H1 (cell line): Measurements from ENCODE around the gene WBP1. TPM values are rescaled to one million over a fixed set of nuclear protein-coding genes. Genes with fewer than 3 reads are reported as not detected.

Experiments
- CTCF ChIA-PET: fragments of 300-600 bp; sonication (Branson Sonifier 250); formaldehyde crosslinking; loops from one replicate; lab custom pipeline; 2021; ENCODE audit not compliant: partially characterized antibody; lab: Charles Lee
- POLR2A ChIA-PET: fragments of 300-600 bp; sonication (Branson Sonifier 250); formaldehyde crosslinking; loops from one replicate; lab custom pipeline; 2021; ENCODE audit warnings: inconsistent platforms; ENCODE audit not compliant: partially characterized antibody; lab: Charles Lee
- DNase-seq, 2 experiments: peaks; one replicate each; pipeline versions ENCODE4 v3.0.0 to v3.0.0-alpha.2; 2010 to 2022; ENCODE audit warnings: low spot score in 2 of 2, low read depth in 1 of 2, mixed read lengths in 1 of 2
- FAIRE-seq: peaks from 2 replicates; lab custom pipeline; 2011; peaks lifted over from hg19 to GRCh38; lab: Jason Lieb, UNC
- H2AFZ ChIP-seq: 2 replicates; pipeline ENCODE4 v1.8.1; 2012; ENCODE audit warnings: low read length, inconsistent platforms
- H2AK5ac ChIP-seq: 2 replicates; pipeline ENCODE4 v1.6.1; 2013; ENCODE audit warnings: low read depth, low read length
- H2BK120ac ChIP-seq: replicated peaks from 2 replicates; pipeline ENCODE3; 2013; ENCODE audit warnings: low read depth, low read length, inconsistent platforms
- H2BK12ac ChIP-seq: 2 replicates; pipeline ENCODE4 v1.6.1; 2013; ENCODE audit warnings: low read depth, low read length
- H2BK15ac ChIP-seq: 2 replicates; pipeline ENCODE4 v1.6.1; 2013; ENCODE audit warnings: low read length
- H2BK20ac ChIP-seq: 2 replicates; pipeline ENCODE4 v1.6.1; 2013; ENCODE audit warnings: low read length
- H2BK5ac ChIP-seq: 2 replicates; pipeline ENCODE4 v1.6.1; 2013; ENCODE audit warnings: low read depth, low read length
- H3K14ac ChIP-seq: 2 replicates; pipeline ENCODE4 v1.6.1; 2013; ENCODE audit warnings: inconsistent platforms; ENCODE audit not compliant: insufficient read length
- H3K18ac ChIP-seq: 2 replicates; pipeline ENCODE4 v1.6.1; 2013; ENCODE audit warnings: low read length; ENCODE audit errors: extremely low read depth
- H3K23ac ChIP-seq: 2 replicates; pipeline ENCODE4 v1.6.1; 2013; ENCODE audit warnings: inconsistent platforms; ENCODE audit not compliant: insufficient read length
- H3K23me2 ChIP-seq: 2 replicates; pipeline ENCODE4 v1.6.1; 2013; ENCODE audit warnings: low read depth, low read length
- H3K27ac ChIP-seq: 2 replicates; pipeline ENCODE4 v1.6.1; 2011; ENCODE audit warnings: low read depth, low read length, inconsistent platforms
- H3K27me3 ChIP-seq, 4 experiments: replicated peaks in 1 of 4; 1 replicate in 1 of 4; 2 replicates in 3 of 4; pipeline versions ENCODE4 v1.6.1 to v1.8.1; 2011 to 2013; ENCODE audit warnings: low read length in 3 of 4, mild to moderate bottlenecking in 3 of 4, inconsistent platforms in 2 of 4, mixed read lengths in 2 of 4, moderate library complexity in 1 of 4; ENCODE audit not compliant: control insufficient read depth in 3 of 4, insufficient read depth in 3 of 4; ENCODE audit errors: extremely low read depth in 1 of 4
- H3K36me3 ChIP-seq, 4 experiments: 2 replicates each; pipeline versions ENCODE4 v1.6.1 to v1.8.1; 2011 to 2013; ENCODE audit warnings: mild to moderate bottlenecking in 4 of 4, low read length in 3 of 4, moderate library complexity in 2 of 4, control low read depth in 1 of 4, inconsistent platforms in 1 of 4; ENCODE audit not compliant: insufficient read depth in 4 of 4, control insufficient read depth in 2 of 4
- H3K4ac ChIP-seq: replicated peaks from 2 replicates; pipeline ENCODE3; 2013; ENCODE audit warnings: low read length, low read depth, mixed read lengths, inconsistent platforms; ENCODE audit not compliant: insufficient read length
- H3K4me1 ChIP-seq, 4 experiments: replicated peaks in 1 of 4; 1 replicate in 1 of 4; 2 replicates in 3 of 4; pipeline versions ENCODE4 v1.6.1 to v1.8.1; 2011 to 2013; ENCODE audit warnings: low read length in 3 of 4, inconsistent platforms in 2 of 4, mixed read lengths in 1 of 4; ENCODE audit not compliant: insufficient read depth in 4 of 4, control insufficient read depth in 3 of 4
- H3K4me2 ChIP-seq, 2 experiments: 2 replicates each; pipeline versions ENCODE4 v1.6.1 to v1.8.1; 2011 to 2013; ENCODE audit warnings: low read depth in 2 of 2, low read length in 2 of 2, control low read depth in 1 of 2, inconsistent platforms in 1 of 2, mild to moderate bottlenecking in 1 of 2; ENCODE audit not compliant: insufficient read depth in 1 of 2
- H3K4me3 ChIP-seq, 4 experiments: fragments of 200-600, 300-600 bp in 1 of 4; sonication (generic), shearing (Covaris generic), sonication (Bioruptor Twin) in 1 of 4; 2 replicates each; pipeline versions ENCODE4 v1.5.1 to v1.8.1; 2011 to 2016; ENCODE audit warnings: low read length in 4 of 4, low read depth in 3 of 4, control low read depth in 2 of 4, inconsistent platforms in 2 of 4, mild to moderate bottlenecking in 2 of 4, mixed read lengths in 1 of 4, moderate library complexity in 1 of 4; ENCODE audit not compliant: insufficient read depth in 2 of 4; ENCODE audit errors: extremely low read depth in 1 of 4
- H3K56ac ChIP-seq: replicated peaks from 2 replicates; pipeline ENCODE3; 2013; ENCODE audit warnings: low read depth, mild to moderate bottlenecking, mixed read lengths, low read length, inconsistent platforms; ENCODE audit not compliant: insufficient read length
- H3K79me1 ChIP-seq: 2 replicates; pipeline ENCODE4 v1.6.1; 2013; ENCODE audit warnings: low read depth, low read length, control low read depth
- H3K79me2 ChIP-seq, 2 experiments: 2 replicates each; pipeline versions ENCODE4 v1.6.1 to v1.8.1; 2012 to 2013; ENCODE audit warnings: low read length in 2 of 2, mild to moderate bottlenecking in 2 of 2, inconsistent platforms in 1 of 2; ENCODE audit not compliant: insufficient read depth in 2 of 2, control insufficient read depth in 1 of 2
- H3K9ac ChIP-seq, 4 experiments: replicated peaks in 1 of 4; 1 replicate in 1 of 4; 2 replicates in 3 of 4; pipeline versions ENCODE4 v1.6.1 to v1.8.1; 2011 to 2013; ENCODE audit warnings: low read depth in 3 of 4, low read length in 3 of 4, control low read depth in 2 of 4, mild to moderate bottlenecking in 2 of 4, moderate library complexity in 2 of 4, inconsistent platforms in 1 of 4; ENCODE audit errors: extremely low read depth in 1 of 4
- H3K9me3 ChIP-seq, 2 experiments: 2 replicates each; pipeline versions ENCODE4 v1.6.1 to v1.8.1; 2012 to 2013; ENCODE audit warnings: mild to moderate bottlenecking in 2 of 2, moderate library complexity in 2 of 2, control low read depth in 1 of 2, inconsistent platforms in 1 of 2, low read depth in 1 of 2, low read length in 1 of 2, mixed read lengths in 1 of 2; ENCODE audit not compliant: insufficient read depth in 2 of 2
- H4K20me1 ChIP-seq, 2 experiments: replicated peaks in 1 of 2; 2 replicates each; pipeline versions ENCODE3 to v1.8.1; 2011 to 2013; ENCODE audit warnings: inconsistent platforms in 2 of 2, low read length in 2 of 2, mild to moderate bottlenecking in 1 of 2; ENCODE audit not compliant: insufficient read depth in 2 of 2, control insufficient read depth in 1 of 2
- H4K5ac ChIP-seq: 2 replicates; pipeline ENCODE4 v1.6.1; 2013; ENCODE audit warnings: low read length, low read depth, mixed read lengths, inconsistent platforms; ENCODE audit not compliant: insufficient read length
- H4K8ac ChIP-seq: 2 replicates; pipeline ENCODE4 v1.8.0; 2013; ENCODE audit warnings: mild to moderate bottlenecking, moderate library complexity, low read length, inconsistent platforms; ENCODE audit not compliant: insufficient read depth; ENCODE audit errors: extremely low read depth
- H4K91ac ChIP-seq: replicated peaks from 2 replicates; pipeline ENCODE3; 2013; ENCODE audit warnings: low read length, mixed read lengths, inconsistent platforms; ENCODE audit not compliant: insufficient read length
- EZH2 ChIP-seq: fragments of 200-600 bp; sonication (generic); IDR thresholded peaks from 2 replicates; pipeline ENCODE4 v1.7.1; 2012; ENCODE audit warnings: low read depth, mild to moderate bottlenecking, moderate library complexity, low read length, inconsistent platforms; ENCODE audit not compliant: severe bottlenecking
- GABPA ChIP-seq: IDR thresholded peaks from 2 replicates; pipeline ENCODE4 v1.6.1; 2011; ENCODE audit warnings: mild to moderate bottlenecking, low read length, moderate library complexity, borderline replicate concordance; ENCODE audit not compliant: insufficient read depth
- KDM5A ChIP-seq: fragments of 200-600 bp; IDR thresholded peaks from 2 replicates; pipeline ENCODE4 v1.7.1; 2012; ENCODE audit warnings: mild to moderate bottlenecking, low read length, inconsistent platforms, mixed read lengths
- SUZ12 ChIP-seq: fragments of 200-600 bp; sonication (generic); IDR thresholded peaks from 2 replicates; pipeline ENCODE4 v1.6.1; 2012; ENCODE audit warnings: mild to moderate bottlenecking, inconsistent platforms, low read length, moderate library complexity, mixed read lengths
- TBP ChIP-seq: IDR thresholded peaks from 2 replicates; pipeline ENCODE4 v1.6.1; 2011; ENCODE audit warnings: low read depth, low read length, improper control_type of control experiment
- YY1 ChIP-seq: IDR thresholded peaks from 2 replicates; pipeline ENCODE4 v1.6.1; 2011; ENCODE audit warnings: low read depth, mild to moderate bottlenecking, low read length
- WGBS, 2 experiments: shearing (Covaris generic) in 1 of 2; methylation state at CpG; one replicate each; pipeline versions ENCODE4 v1.1.6 to v1.1.7; 2013 to 2015; ENCODE audit warnings: low lambda C conversion rate in 2 of 2, mixed read lengths in 2 of 2, inconsistent platforms in 1 of 2, low coverage in 1 of 2, missing lambda C conversion rate in 1 of 2; ENCODE audit not compliant: insufficient replicate concordance in 2 of 2, insufficient coverage in 1 of 2, insufficient read length in 1 of 2; ENCODE audit errors: extremely low coverage in 1 of 2, missing lambda C conversion rate in 1 of 2; 5-methylcytosine and 5-hydroxymethylcytosine counted together
- polyA plus RNA-seq, 7 experiments: library from polyadenylated mRNA; depleted of rRNA in 3 of 7; stranded (reverse) in 5 of 7; unstranded in 2 of 7; fragments of >200 nt in 5 of 7; fragments of 200-250 nt in 2 of 7; gene quantifications; 1 replicate in 5 of 7; 2 replicates in 1 of 7; 4 replicates in 1 of 7; pipeline versions ENCODE4 v1.2.1 to v1.2.3, GENCODE V29; 2011 to 2013; ENCODE audit warnings: missing spikeins in 2 of 7, mixed read lengths in 2 of 7
- total RNA-seq: library from RNA; stranded (reverse); fragmentation: NEBNext Ultra II Directional; extraction: Animal tissue kit (Norgen Biotek cat#: 25700); gene quantifications from 2 replicates; pipeline ENCODE4 v1.2.1, GENCODE V29; 2021

Gene WBP1
- total and polyA plus RNA-seq, 2 of the 8 experiments (the other 6 are each of a cell fraction or from before 2014, with no cell fraction given): 57.2 to 190 TPM

GRCh38 chr2:74503506-74504475, 45.6 kb downstream of the WBP1 start:
- Histone ChIP-seq H3K27me3 (peaks cover 58 to 81% (median 79%) of the 10 kb centered on the region in 4 experiments), H4K20me1 (peaks cover 0 to 12% of the 10 kb centered on the region in 2 experiments), H4K91ac (peak overlapping the region; percentile 12), H2AK5ac (no peak overlapping the region; the same call in 1 of the 2 replicates), H3K18ac (peak overlapping the region; percentile 32), H3K27ac (no peak overlapping the region), H3K9me3 (no peaks in the 10 kb centered on the region), H2BK15ac (no peak overlapping the region; the same call in 1 of the 2 replicates), H3K9ac (no peak overlapping the region; a peak in 2 of 7 replicates), H3K56ac (no peak overlapping the region), H3K23ac (no peak overlapping the region), H3K4me1 (peaks cover 10 to 53% (median 36%) of the 10 kb centered on the region in 4 experiments), H2AFZ (no peak overlapping the region), H2BK5ac (no peak overlapping the region), H3K36me3 (peaks cover 0 to 9% (median 4%) of the 10 kb centered on the region in 4 experiments; a peak in 6 of 8 replicates), H2BK120ac (no peak overlapping the region), H3K14ac (no peak overlapping the region), H3K4me2 (peak overlapping the region; percentile 78 to 88), H3K79me1 (no peaks in the 10 kb centered on the region), H3K79me2 (peaks cover 0 to 3% of the 10 kb centered on the region in 2 experiments; a peak in 1 of 4 replicates), H3K23me2 (peaks cover 34% of the 10 kb centered on the region), H2BK20ac (no peak overlapping the region), H3K4me3 (peak overlapping the region; percentile 36 to 65 (median 54)), H3K4ac (no peak overlapping the region), H4K8ac (no peak overlapping the region; the same call in none of the 2 replicates), H4K5ac (no peak overlapping the region), H2BK12ac (no peak overlapping the region)
- FAIRE-seq (no peak), DNase-seq (peak in 1 of 2 experiments; percentile 67)
- WGBS, 2 experiments: 9% methylated on average over 45 of the region's 45 CpGs; no CpG with 5 or more reads in 1 of the 2 experiments
- TF ChIP-seq KDM5A: no peak
- peak; percentile 68 for TF ChIP-seq EZH2
- peak; percentile 28 for TF ChIP-seq SUZ12
- TF ChIP-seq YY1: peak; percentile 30; the same call in 1 of the 2 replicates
- TF ChIP-seq GABPA: peak; percentile 26; the same call in 1 of the 2 replicates
- no peak for TF ChIP-seq TBP
- ChIA-PET POLR2A (interaction anchor here (0.6 to 9.4 kb wide), 18 partner anchors 8 to 84 kb away, joined by 3 to 73 read pairs (median 6); partner anchors contain the start of genes AUP1, CCDC142, DQX1 and HTRA2), CTCF (interaction anchor here (0.8 to 3.5 kb wide), 20 partner anchors 10 to 112 kb away, joined by 3 to 20 read pairs (median 3); partner anchors contain the start of genes CCDC142, DQX1, INO80B and TLX2)
